A549 (cell line): Measurements from ENCODE around the gene CDH4.

ENCODE experiments used
- CTCF ChIP-seq: fragments of >200 bp; sonication (Bioruptor Twin); formaldehyde crosslinking; IDR thresholded peaks from 3 replicates; pipeline ENCODE4 v1.5.1; 2016
- EP300 ChIP-seq, 2 experiments: fragments of >200 bp; sonication (Bioruptor Twin); formaldehyde crosslinking; IDR thresholded peaks; 2 replicates in 1 of 2; 3 replicates in 1 of 2; pipeline ENCODE4 v1.6.1; 2016 to 2017
- ESRRA ChIP-seq: fragments of 150-350 bp; IDR thresholded peaks from 2 replicates; pipeline ENCODE4 v1.6.1; 2014; ENCODE audit warnings: mild to moderate bottlenecking, low read length, borderline replicate concordance
- FOXS1 ChIP-seq: fragments of 250-450 bp; sonication (Bioruptor Pico); IDR thresholded peaks from 2 replicates; pipeline ENCODE4 v1.5.0; 2020; ENCODE audit warnings: mild to moderate bottlenecking, moderate library complexity
- HES2 ChIP-seq: fragments of >200 bp; sonication (Bioruptor Twin); formaldehyde crosslinking; IDR thresholded peaks from 2 replicates; pipeline ENCODE4 v1.6.1; 2016
- NR3C1 ChIP-seq: fragments of >200 bp; sonication (Bioruptor Twin); formaldehyde crosslinking; IDR thresholded peaks from 3 replicates; pipeline ENCODE4 v1.6.1; 2017
- POLR2A ChIP-seq: IDR thresholded peaks from 2 replicates; pipeline ENCODE4 v1.6.1; 2012; ENCODE audit warnings: mild to moderate bottlenecking, low read length
- RARB ChIP-seq: fragments of 250-450 bp; sonication (Bioruptor Pico); IDR thresholded peaks from 2 replicates; pipeline ENCODE4 v1.8.0; 2021; ENCODE audit warnings: mild to moderate bottlenecking, moderate library complexity
- REST ChIP-seq: fragments of 200-600 bp; sonication (generic); IDR thresholded peaks from 2 replicates; pipeline ENCODE4 v1.6.1; 2016; ENCODE audit warnings: antibody characterized with exemption, mild to moderate bottlenecking, moderate library complexity
- SMC3 ChIP-seq: fragments of >200 bp; sonication (Bioruptor Twin); formaldehyde crosslinking; IDR thresholded peaks from 3 replicates; pipeline ENCODE4 v1.6.1; 2018; ENCODE audit warnings: inconsistent platforms
- SREBF2 ChIP-seq: fragments of 450-650 bp; IDR thresholded peaks from 2 replicates; pipeline ENCODE4 v1.6.1; 2014; ENCODE audit warnings: mild to moderate bottlenecking, moderate library complexity
- ZNF302 ChIP-seq: fragments of 250-450 bp; sonication (Bioruptor Pico); IDR thresholded peaks from 2 replicates; pipeline ENCODE4 v1.9.0; 2021; ENCODE audit warnings: inconsistent platforms, mild to moderate bottlenecking, moderate library complexity

GRCh38 chr20:61975407-61976129 lies 723.5 kb downstream of the CDH4 start:
- TF ChIP-seq REST (no peak), EP300 (IDR thresholded peaks at IDR 0.05) (no peak), CTCF (no peak), FOXS1 (no peak), POLR2A (no peak), HES2 (no peak), SREBF2 (no peak), SMC3 (no peak), RARB (no peak), ESRRA (no peak), NR3C1 (no peak), ZNF302 (CRISPR knock-in tag) (no peak)
